GM19438 (cell line): ENCODE measurements around the gene DBH.
"Not testable (repeated sequence)": the region's sequence is repeated elsewhere in the genome, so short reads cannot be mapped to it uniquely, and the experiment has no call there.

ENCODE experiments used
- ATAC-seq: cut with Tn5 transposase; IDR thresholded peaks from one replicate; pipeline ENCODE4 v1.9.1; 2021; ENCODE audit warnings: low read depth; ENCODE audit not compliant: unreplicated experiment

The DBH gene

GRCh38 chr9:133661846-133662540 is 25.8 kb downstream of the DBH start:
- ATAC-seq: no peak

GRCh38 chr9:133664173-133665050 is 28.2 kb downstream of the DBH start:
- ATAC-seq: no peak

DNA sequence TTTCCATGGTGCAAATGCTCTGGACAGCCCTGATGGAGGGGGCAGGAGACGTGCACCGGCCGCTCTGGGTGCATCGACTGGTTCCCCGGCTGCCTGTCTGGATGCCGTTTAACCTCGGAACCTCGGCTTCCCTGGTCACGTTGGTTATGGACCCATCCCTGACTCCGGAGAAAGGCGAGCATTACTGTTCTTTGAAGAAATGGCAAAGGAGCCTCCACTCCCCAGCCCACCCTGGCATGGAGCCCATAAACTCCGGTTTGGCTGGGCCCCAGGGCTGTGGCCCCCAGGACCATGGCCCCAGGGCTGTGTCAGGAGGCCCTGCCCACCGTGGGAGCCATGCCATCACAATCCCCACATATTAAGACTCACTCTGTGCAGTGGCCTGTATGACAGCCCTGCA is 28.9 kb downstream of the DBH start:
- no peak for ATAC-seq

DNA sequence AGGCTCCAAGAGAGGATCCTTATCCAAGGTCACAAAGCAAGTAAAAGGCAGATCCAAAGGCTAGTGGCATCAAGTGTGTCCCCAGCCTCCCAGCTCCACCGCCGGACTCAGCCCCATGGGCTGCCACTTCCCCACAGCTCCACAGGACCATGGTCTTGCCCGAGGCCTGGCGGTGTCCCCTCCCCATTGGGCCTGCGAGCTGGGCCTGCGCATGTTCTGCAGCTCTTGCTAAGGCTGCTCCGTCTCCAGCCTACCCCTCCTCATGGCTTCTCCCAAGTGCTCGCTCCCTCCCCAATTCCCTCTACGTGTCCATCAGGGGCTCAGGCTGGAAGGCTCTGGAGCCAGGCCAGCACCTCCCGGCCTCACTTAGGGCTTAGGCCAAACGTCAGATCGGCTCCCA is 29.4 kb downstream of the DBH start:
- no peak for ATAC-seq

DNA sequence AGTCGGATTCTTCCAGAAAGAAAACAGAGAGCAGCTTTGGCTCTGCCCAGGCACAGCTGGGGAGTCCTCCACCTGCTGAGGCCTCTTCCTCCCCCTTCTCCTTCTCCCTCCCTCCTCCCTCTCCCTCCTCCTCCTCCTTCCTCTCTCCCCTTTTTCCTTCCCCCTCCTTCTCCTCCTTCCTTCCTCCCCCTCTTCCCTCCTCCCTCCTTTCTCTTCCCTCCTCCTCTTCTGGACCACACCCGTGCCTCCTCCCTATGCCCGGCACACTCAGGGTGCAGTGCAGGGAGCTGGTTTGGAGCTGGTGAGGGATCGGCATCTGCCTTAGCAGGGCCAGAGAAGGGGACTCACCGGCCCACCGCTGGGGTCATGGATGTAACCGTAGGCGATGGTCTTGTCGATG is 30.2 kb downstream of the DBH start:
- no peak for ATAC-seq

GRCh38 chr9:133666845-133667244 is 30.7 kb downstream of the DBH start:
- ATAC-seq: no peak

DNA sequence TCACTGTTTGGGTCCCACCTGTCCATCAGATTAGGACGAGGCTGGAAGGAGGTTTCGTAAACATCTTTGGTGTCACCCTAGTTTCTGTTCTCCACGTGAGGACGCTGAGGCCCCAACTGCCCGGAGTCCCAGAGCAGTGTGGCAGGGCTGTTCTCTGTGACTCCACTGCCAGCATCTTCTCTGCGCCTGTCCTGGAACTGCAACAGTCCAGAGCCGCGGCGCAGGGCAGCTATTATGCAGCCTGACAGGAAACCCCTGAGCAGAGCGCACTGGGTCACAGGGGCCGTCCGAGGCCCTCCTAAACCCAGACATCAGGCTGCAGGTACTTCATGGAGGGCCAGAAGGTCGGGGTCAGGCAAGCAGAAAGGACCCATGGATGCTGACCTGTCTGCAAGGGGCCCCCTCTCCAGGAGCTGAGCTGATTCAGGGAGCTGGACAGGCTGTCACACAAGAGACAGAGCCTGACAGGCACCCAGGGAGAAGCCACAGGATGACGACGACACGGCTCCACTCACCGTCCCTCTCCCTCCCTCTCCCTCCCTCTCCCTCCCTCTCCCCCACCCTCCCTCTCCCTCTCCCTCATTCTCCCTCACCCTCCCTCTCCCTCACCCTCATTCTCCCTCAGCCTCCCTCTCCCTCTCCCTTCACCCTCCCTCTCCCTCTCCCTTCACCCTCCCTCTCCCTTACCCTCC is 31.7 kb downstream of the DBH start:
- ATAC-seq: no peak

GRCh38 chr9:133669182-133669801 is 33.1 kb downstream of the DBH start:
- ATAC-seq: no peak

GRCh38 chr9:133670466-133670865 is 34.3 kb downstream of the DBH start:
- no peak for ATAC-seq

GRCh38 chr9:133671371-133671770 is 35.2 kb downstream of the DBH start:
- ATAC-seq: no peak

DNA sequence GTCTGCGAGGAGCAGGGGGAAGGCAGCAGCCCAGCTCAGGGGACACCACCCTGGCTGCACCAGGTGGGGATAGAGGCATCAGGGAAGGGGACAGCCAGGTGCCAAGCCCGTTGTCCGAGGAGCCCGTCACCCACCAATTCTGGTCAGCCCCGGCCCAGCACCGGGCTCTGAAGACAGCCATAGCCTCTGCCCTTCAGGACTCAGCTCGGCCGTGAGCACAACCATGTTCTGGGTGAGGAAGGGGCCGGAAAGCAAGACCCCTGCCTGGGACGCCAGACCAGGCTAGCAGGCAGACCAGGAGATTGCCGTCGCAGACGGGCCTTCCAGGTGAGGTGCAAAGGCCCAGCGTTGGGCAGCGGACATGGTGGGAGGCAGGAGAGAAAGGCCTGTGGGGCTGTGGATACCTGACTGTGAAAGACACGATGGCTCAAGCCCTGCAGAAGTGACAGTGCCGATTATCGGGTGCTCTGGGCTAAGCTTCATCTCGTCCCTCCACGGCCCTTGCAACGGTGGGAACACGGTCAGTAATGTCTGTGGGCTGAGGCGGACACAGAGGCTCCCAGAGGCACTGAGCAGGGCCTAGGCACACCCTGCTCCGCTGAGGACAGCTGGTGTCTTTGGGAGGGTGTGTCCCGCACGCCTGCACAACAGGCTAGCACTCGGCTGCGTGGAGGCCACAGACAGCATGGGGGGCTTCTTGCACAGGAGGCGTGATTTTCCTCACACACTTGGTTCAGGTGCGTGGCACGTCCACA is 36.5 kb downstream of the DBH start:
- no peak for ATAC-seq

GRCh38 chr9:133673258-133673655 is 37.1 kb downstream of the DBH start:
- ATAC-seq: no peak

DNA sequence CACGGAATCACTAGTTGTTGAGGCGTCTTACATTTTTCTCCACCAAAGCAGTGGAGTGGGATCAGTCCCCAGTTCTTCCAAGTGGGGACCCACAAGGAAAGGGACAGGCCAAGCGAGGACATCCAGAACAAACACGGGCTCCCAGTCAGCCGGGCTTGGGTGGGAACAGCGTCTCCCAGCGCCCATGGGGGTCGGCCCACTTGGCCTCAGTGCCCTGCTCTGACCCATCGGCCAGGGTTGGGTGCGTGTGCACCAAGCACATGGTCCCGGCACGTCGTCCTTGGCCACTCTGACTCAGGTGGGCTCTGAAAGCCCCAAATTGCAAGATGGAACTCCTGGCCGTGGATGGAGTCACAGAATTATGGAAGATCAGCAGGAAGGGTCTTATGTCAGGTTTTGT is 37.9 kb downstream of the DBH start:
- ATAC-seq: no peak

- ATAC-seq: not testable (repeated sequence)
These were observed 39.6 kb downstream of the DBH start for GRCh38 chr9:133675796-133676195.

GRCh38 chr9:133676450-133676849 is 40.3 kb downstream of the DBH start:
- ATAC-seq: no peak

- no peak for ATAC-seq
These were observed 41.2 kb downstream of the DBH start for GRCh38 chr9:133677126-133678010.

- no peak for ATAC-seq
These were observed 42.9 kb downstream of the DBH start for GRCh38 chr9:133679056-133679455.

DNA sequence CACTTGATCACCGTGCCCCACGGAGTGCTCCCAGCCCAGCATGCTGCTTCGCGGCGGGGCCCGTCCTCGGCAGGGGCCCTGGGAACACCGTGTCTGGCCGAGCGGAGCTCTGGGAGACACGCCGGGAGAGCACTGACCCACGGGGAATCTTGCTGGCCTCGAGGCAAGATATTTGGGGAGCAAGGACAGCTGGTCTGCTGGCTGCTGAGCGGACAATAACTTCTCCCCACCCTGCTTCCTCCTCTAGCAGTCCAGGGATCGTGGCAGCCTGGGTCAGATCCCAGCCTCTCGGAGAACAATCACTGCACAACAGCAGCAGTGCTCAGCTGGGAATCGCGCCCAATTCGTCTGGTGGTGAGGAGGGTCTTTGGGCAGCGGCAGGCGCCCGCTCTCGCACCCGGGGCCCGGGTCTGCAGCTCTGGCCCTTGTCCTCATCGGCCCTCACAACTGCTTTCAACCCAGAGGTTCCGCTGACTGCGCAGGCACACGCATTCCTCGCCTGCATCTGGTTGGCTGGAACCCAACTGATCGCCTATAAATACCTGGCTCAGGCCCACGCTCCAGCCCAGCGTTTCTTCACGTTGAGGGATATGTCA is 43.4 kb downstream of the DBH start:
- no peak for ATAC-seq
